Measurements from ENCODE around the gene RFX2. TPM values are rescaled to one million over a fixed set of nuclear protein-coding genes. Genes with fewer than 3 reads are reported as not detected.
A peak's percentile ranks its signal among the peaks of the same experiment; 100 is the strongest.

RFX2 gene
- total RNA-seq, 1 experiment from 2014 or later = 3.7 TPM

GRCh38 chr19:5978606-5979552 is 131.4 kb downstream of the RFX2 start:
- no peak overlapping the region for H4K8ac ChIP-seq (replicated peaks; ENCODE audit: insufficient read length, low read depth, low read length)
- peak overlapping the region; percentile 58 for H3K9ac ChIP-seq (ENCODE audit: extremely low read depth, insufficient read length, low read length)
- no peak overlapping the region for H3K23ac ChIP-seq (ENCODE audit: insufficient read length, low read depth, low read length)
- no peak overlapping the region for H3K27ac ChIP-seq (ENCODE audit: insufficient read length, low read depth, low read length)
- H3K4me2 ChIP-seq (ENCODE audit: insufficient read depth, insufficient read length, low read length) = peak overlapping the region; percentile 46
- H3K14ac ChIP-seq (ENCODE audit: insufficient read depth, low read length) = peak overlapping the region; percentile 64; the same call in 1 of the 2 replicates
- H3K79me1 ChIP-seq (ENCODE audit: insufficient read depth, low read depth, low read length, poor library complexity, severe bottlenecking) = peaks cover 24% of the 10 kb centered on the region
- no peak overlapping the region for H3T11ph ChIP-seq (ENCODE audit: low read length)
- peaks cover 33 to 36% of the 10 kb centered on the region in 2 experiments for H3K4me1 Mint-ChIP-seq
- no peak overlapping the region for H2BK120ac ChIP-seq (ENCODE audit: low read depth, low read length, poor library complexity, severe bottlenecking)
- peaks cover 2% of the 10 kb centered on the region; the same call in 1 of the 2 replicates for H3K27me3 Mint-ChIP-seq (ENCODE audit: low read depth)
- no peak for DNase-seq
- H3K79me2 ChIP-seq (ENCODE audit: insufficient read depth, low read length) = peaks cover 28% of the 10 kb centered on the region
- no peaks in the 10 kb centered on the region; the same call in 1 of the 2 replicates for H3K27me3 ChIP-seq (ENCODE audit: insufficient read depth, low read length)
- H2BK20ac ChIP-seq (ENCODE audit: low read depth, low read length, poor library complexity, severe bottlenecking) = no peak overlapping the region
- H3K4ac ChIP-seq (ENCODE audit: low read depth, low read length) = no peak overlapping the region
- H3K27ac Mint-ChIP-seq = peak overlapping the region in 2 of 3 experiments; percentile 65 to 91; a peak in 3 of 7 replicates
- H4K20me1 ChIP-seq (ENCODE audit: control insufficient read depth, insufficient read depth, insufficient read length) = no peaks in the 10 kb centered on the region
- H3K4me3 Mint-ChIP-seq = peak overlapping the region; percentile 96 to 99
- H2BK12ac ChIP-seq (ENCODE audit: insufficient read length, low read depth, low read length) = no peak overlapping the region
- TF ChIP-seq CTCF (conservative IDR thresholded peaks at IDR 0.05) = no peak
- H3K9me3 ChIP-seq (ENCODE audit: control insufficient read depth, low read depth, low read length) = no peaks in the 10 kb centered on the region
- no peak overlapping the region for H2AFZ ChIP-seq (ENCODE audit: low read length)
- H3K9me3 Mint-ChIP-seq = no peaks in the 10 kb centered on the region; a peak in 1 of 5 replicates
- no CpG with 5 or more reads among the region's 33 CpGs for WGBS (ENCODE audit: extremely low coverage, insufficient read length, low lambda C conversion rate)
- peaks cover 12 to 21% (median 21%) of the 10 kb centered on the region in 3 experiments for H3K36me3 Mint-ChIP-seq (ENCODE audit: insufficient read depth in 1 of 3, low read depth in 3 of 3)
- H3K4me1 ChIP-seq (ENCODE audit: insufficient read depth, low read length) = 0 out of 2 replicates have a peak, but pooled peaks cover 4% of the 10 kb centered on the region
- H4K5ac ChIP-seq (ENCODE audit: insufficient read length, low read depth, low read length) = no peak overlapping the region
- H2AK5ac ChIP-seq (ENCODE audit: insufficient read length, low read length) = no peak overlapping the region
- H3K56ac ChIP-seq (ENCODE audit: insufficient read length, low read depth, low read length) = no peak overlapping the region
- no peak overlapping the region for H2BK15ac ChIP-seq (ENCODE audit: low read depth, low read length)
- H2BK5ac ChIP-seq (ENCODE audit: insufficient read length, low read length) = no peak overlapping the region
- H3K23me2 ChIP-seq (ENCODE audit: insufficient read length, low read depth, low read length, poor library complexity, severe bottlenecking) = peaks cover 7% of the 10 kb centered on the region
- no peak overlapping the region for H4K91ac ChIP-seq (ENCODE audit: insufficient read length, low read depth, low read length)
- H3K18ac ChIP-seq (ENCODE audit: insufficient read length, low read depth, low read length) = peak overlapping the region; percentile 80
